MM.1S (cell line): Measurements from ENCODE around the gene GRK2.

Experiments used
- DNase-seq: peaks from one replicate; pipeline ENCODE4 v3.0.0-alpha.2; 2015
- H2AFZ ChIP-seq: fragments of 300-600 bp; sonication (generic); 2 replicates; pipeline ENCODE4 v1.6.0; 2016; ENCODE audit warnings: antibody characterized with exemption, low read length
- H3F3A ChIP-seq: fragments of 300-600 bp; sonication (generic); 2 replicates; pipeline ENCODE4 v1.6.1; 2016; ENCODE audit warnings: mild to moderate bottlenecking, antibody characterized with exemption, low read length, moderate library complexity, mixed read lengths; ENCODE audit not compliant: insufficient read depth
- H3K27ac ChIP-seq: fragments of 300-600 bp; sonication (generic); 2 replicates; pipeline ENCODE4 v1.5.1; 2016; ENCODE audit warnings: mild to moderate bottlenecking, low read length
- H3K27me3 ChIP-seq: fragments of 300-600 bp; sonication (generic); replicated peaks from 2 replicates; pipeline ENCODE4 v1.6.0; 2016; ENCODE audit warnings: low read length; ENCODE audit not compliant: insufficient read depth
- H3K36me3 ChIP-seq: fragments of 300-600 bp; sonication (generic); replicated peaks from 2 replicates; pipeline ENCODE4 v1.6.1; 2016; ENCODE audit warnings: mild to moderate bottlenecking, low read length, mixed read lengths; ENCODE audit not compliant: insufficient read depth
- H3K4me1 ChIP-seq: fragments of 300-600 bp; sonication (generic); 2 replicates; pipeline ENCODE4 v1.6.1; 2016; ENCODE audit warnings: low read length, mixed read lengths
- H3K4me2 ChIP-seq: fragments of 300-600 bp; sonication (generic); 2 replicates; pipeline ENCODE4 v1.6.0; 2016; ENCODE audit warnings: low read depth, low read length
- H3K4me3 ChIP-seq: fragments of 300-600 bp; sonication (generic); 2 replicates; pipeline ENCODE4 v1.5.1; 2016; ENCODE audit warnings: low read length, mixed read lengths
- H3K79me2 ChIP-seq: fragments of 300-600 bp; sonication (generic); 2 replicates; pipeline ENCODE4 v1.6.1; 2016; ENCODE audit warnings: mixed run types, low read length, mixed read lengths
- H3K9ac ChIP-seq: fragments of 300-600 bp; sonication (generic); 2 replicates; pipeline ENCODE4 v1.6.1; 2016; ENCODE audit warnings: low read length, mixed read lengths
- H3K9me2 ChIP-seq: fragments of 300-600 bp; sonication (generic); replicated peaks from 2 replicates; pipeline ENCODE4 v1.6.1; 2016; ENCODE audit warnings: mild to moderate bottlenecking, low read length, mixed read lengths; ENCODE audit not compliant: insufficient read depth
- H3K9me3 ChIP-seq: fragments of 300-600 bp; sonication (generic); replicated peaks from 2 replicates; pipeline ENCODE4 v1.6.1; 2016; ENCODE audit warnings: mild to moderate bottlenecking, low read length, mixed read lengths; ENCODE audit not compliant: insufficient read depth
- H4K20me1 ChIP-seq: fragments of 300-600 bp; sonication (generic); 2 replicates; pipeline ENCODE4 v1.6.1; 2016; ENCODE audit warnings: mild to moderate bottlenecking, low read length, moderate library complexity, mixed read lengths; ENCODE audit not compliant: insufficient read depth
- EZH2 ChIP-seq: fragments of 300-600 bp; sonication (generic); optimal IDR thresholded peaks from 2 replicates; pipeline ENCODE3; 2017; ENCODE audit warnings: low read depth, mild to moderate bottlenecking, antibody characterized with exemption, low read length, mixed read lengths
- EZH2phosphoT487 ChIP-seq: fragments of 300-600 bp; sonication (generic); IDR thresholded peaks from 2 replicates; pipeline ENCODE4 v1.6.1; 2018; ENCODE audit warnings: antibody characterized with exemption, low read length
- TF ChIP-seq, protein P1 (sequence below): fragments of 300-600 bp; sonication (generic); IDR thresholded peaks from 2 replicates; pipeline ENCODE4 v1.5.1; 2016; ENCODE audit warnings: antibody characterized with exemption, low read length, mixed read lengths

GRK2 gene

DNA sequence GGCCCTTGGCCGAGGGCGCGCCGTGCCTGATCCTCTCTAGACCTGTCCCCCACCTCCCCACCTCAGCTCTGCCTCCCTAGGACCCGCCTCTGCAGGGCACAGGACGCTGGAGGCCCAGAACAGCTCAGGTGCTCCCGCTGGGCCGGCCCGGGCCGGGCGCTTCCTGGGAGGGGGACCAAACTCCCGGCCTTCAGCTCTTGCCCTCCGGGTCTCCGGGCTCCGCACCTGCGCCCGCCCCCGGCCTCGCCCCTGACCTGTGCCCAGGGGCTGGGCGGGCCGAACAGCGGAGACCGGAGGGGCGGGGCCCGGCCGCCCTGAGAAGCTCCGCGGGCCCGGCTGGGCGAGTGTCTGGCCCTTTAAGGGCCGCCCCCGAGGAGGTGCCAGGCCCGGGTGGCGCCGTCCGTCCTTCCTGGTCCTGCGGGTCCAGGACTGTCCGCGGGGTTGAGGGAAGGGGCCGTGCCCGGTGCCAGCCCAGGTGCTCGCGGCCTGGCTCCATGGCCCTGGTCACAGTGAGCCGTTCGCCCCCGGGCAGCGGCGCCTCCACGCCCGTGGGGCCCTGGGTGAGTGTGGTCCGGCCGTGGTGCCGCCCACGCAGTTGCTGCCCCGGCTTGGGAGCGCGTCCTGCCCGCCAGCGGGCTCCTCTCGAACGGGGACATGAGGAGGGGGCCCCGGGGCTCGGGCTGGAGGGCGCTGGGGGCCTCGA is 37.0 kb downstream of the GRK2 start, which contains the start of gene SSH3:
Gene SSH3 (plus strand): TSS at position 399 of the 703 bp plus-strand sequence. CDS start 96 bp downstream, at position 495.
- TF ChIP-seq EZH2 (no peak), EZH2phosphoT487 (no peak)
- TF ChIP-seq, protein P1, sequence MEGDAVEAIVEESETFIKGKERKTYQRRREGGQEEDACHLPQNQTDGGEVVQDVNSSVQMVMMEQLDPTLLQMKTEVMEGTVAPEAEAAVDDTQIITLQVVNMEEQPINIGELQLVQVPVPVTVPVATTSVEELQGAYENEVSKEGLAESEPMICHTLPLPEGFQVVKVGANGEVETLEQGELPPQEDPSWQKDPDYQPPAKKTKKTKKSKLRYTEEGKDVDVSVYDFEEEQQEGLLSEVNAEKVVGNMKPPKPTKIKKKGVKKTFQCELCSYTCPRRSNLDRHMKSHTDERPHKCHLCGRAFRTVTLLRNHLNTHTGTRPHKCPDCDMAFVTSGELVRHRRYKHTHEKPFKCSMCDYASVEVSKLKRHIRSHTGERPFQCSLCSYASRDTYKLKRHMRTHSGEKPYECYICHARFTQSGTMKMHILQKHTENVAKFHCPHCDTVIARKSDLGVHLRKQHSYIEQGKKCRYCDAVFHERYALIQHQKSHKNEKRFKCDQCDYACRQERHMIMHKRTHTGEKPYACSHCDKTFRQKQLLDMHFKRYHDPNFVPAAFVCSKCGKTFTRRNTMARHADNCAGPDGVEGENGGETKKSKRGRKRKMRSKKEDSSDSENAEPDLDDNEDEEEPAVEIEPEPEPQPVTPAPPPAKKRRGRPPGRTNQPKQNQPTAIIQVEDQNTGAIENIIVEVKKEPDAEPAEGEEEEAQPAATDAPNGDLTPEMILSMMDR: no peak
- H3K79me2 ChIP-seq: no peaks in the 10 kb centered on the region
- H3F3A ChIP-seq: no peaks in the 10 kb centered on the region
- no peak within 1 kb of the TSS for H3K9ac ChIP-seq
- H3K36me3 ChIP-seq: no peaks in the 10 kb centered on the region; the same call in 1 of the 2 replicates
- no peak within 1 kb of the TSS for H3K4me2 ChIP-seq
- no peak within 1 kb of the TSS for H3K4me3 ChIP-seq
- no peak within 1 kb of the TSS for H3K27ac ChIP-seq
- DNase-seq: no peak
- no peaks in the 10 kb centered on the region for H3K9me3 ChIP-seq
- H4K20me1 ChIP-seq: no peaks in the 10 kb centered on the region
- H3K4me1 ChIP-seq: no peaks in the 10 kb centered on the region
- no peaks in the 10 kb centered on the region for H3K27me3 ChIP-seq
- H2AFZ ChIP-seq: no peak within 1 kb of the TSS
- H3K9me2 ChIP-seq: no peaks in the 10 kb centered on the region

DNA sequence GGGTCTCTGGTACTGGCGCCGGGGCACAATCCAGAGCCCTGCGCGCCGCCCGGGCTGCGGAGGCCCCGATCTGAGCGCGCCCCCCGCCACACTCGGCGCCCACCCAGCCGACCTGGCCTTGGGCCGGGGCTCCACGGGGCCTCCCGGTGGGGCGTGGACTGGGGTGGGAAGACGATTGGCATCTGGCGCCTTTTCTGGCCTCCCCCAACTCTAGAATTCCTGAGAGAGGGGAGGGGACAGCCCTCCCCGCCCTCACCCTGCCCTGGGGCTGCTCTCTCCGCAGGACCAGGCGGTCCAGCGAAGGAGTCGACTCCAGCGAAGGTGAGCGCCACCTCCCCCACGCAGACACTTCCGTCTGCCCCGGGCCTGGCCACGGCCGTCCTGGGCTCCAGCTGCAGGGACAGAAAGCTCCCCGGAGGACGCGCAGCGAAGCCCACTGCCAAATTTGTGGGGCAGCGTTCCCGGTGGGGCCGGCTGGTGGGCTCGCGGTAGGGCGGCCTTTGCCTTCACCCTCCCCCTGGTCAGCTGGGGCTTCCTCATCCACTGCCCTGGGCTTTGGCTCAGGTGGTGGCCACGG is 37.6 kb downstream of the GRK2 start:
- no peak for DNase-seq
- no peaks in the 10 kb centered on the region for H3K79me2 ChIP-seq

DNA sequence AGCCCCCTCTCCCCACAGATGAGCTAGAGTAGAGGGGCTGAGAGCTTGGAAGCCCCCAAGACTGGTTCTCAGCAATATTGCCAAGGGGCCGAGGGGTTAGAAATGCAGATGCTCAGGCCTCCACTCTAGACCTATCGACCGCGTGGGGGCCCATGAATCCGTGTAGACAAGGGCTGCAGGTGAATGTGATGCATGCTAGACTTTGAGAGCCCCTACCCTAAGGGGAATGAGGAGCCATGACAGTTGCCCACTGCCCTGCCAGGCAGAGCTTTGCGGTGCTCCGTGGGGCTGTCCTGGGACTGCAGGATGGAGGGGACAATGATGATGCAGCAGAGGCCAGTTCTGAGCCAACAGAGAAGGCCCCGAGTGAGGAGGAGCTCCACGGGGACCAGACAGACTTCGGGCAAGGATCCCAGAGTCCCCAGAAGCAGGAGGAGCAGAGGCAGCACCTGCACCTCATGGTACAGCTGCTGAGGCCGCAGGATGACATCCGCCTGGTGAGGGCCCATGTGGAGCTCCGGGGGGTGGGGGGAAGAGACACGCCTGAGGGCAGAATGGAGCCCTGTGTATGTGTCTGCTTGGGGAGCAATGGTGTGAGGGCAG is 38.3 kb downstream of the GRK2 start:
- TF ChIP-seq EZH2 (no peak), EZH2phosphoT487 (no peak)
- TF ChIP-seq, protein P1: no peak
- no peaks in the 10 kb centered on the region for H3K9me2 ChIP-seq
- no peaks in the 10 kb centered on the region for H3K79me2 ChIP-seq
- H3K4me1 ChIP-seq: no peaks in the 10 kb centered on the region
- H4K20me1 ChIP-seq: no peaks in the 10 kb centered on the region
- H3K36me3 ChIP-seq: no peaks in the 10 kb centered on the region
- no peak overlapping the region for H2AFZ ChIP-seq
- no peak overlapping the region for H3K27ac ChIP-seq
- no peak overlapping the region for H3K4me3 ChIP-seq
- no peaks in the 10 kb centered on the region for H3F3A ChIP-seq
- DNase-seq: no peak
- H3K27me3 ChIP-seq: no peaks in the 10 kb centered on the region
- no peak overlapping the region for H3K9ac ChIP-seq
- no peak overlapping the region for H3K4me2 ChIP-seq
- H3K9me3 ChIP-seq: no peaks in the 10 kb centered on the region

More for the DNA sequence above, 37.6 kb downstream of the GRK2 start:
- H3K36me3 ChIP-seq: no peaks in the 10 kb centered on the region; the same call in 1 of the 2 replicates
- no peaks in the 10 kb centered on the region for H3K4me1 ChIP-seq
- no peaks in the 10 kb centered on the region for H3K27me3 ChIP-seq
- H3K27ac ChIP-seq: no peak overlapping the region
- no peaks in the 10 kb centered on the region for H3F3A ChIP-seq
- H3K4me2 ChIP-seq: no peak overlapping the region
- no peak for TF ChIP-seq EZH2phosphoT487
- TF ChIP-seq EZH2: no peak
- TF ChIP-seq, protein P1: no peak
- no peaks in the 10 kb centered on the region for H3K9me2 ChIP-seq
- H4K20me1 ChIP-seq: no peaks in the 10 kb centered on the region
- H3K4me3 ChIP-seq: no peak overlapping the region
- no peaks in the 10 kb centered on the region for H3K9me3 ChIP-seq
- no peak overlapping the region for H3K9ac ChIP-seq
- H2AFZ ChIP-seq: no peak overlapping the region
